ENCODE data around the gene TSPO. TPM values are rescaled to one million over a fixed set of nuclear protein-coding genes. Genes with fewer than 3 reads are reported as not detected.

TSPO gene
- 37.6 TPM for total RNA-seq

GRCh38 chr22:43151251-43152002 lies at the start of gene TSPO:
TSPO (plus strand) TSS chr22:43151559; CDS start chr22:43159239, 7,680 bp downstream.

DNA sequence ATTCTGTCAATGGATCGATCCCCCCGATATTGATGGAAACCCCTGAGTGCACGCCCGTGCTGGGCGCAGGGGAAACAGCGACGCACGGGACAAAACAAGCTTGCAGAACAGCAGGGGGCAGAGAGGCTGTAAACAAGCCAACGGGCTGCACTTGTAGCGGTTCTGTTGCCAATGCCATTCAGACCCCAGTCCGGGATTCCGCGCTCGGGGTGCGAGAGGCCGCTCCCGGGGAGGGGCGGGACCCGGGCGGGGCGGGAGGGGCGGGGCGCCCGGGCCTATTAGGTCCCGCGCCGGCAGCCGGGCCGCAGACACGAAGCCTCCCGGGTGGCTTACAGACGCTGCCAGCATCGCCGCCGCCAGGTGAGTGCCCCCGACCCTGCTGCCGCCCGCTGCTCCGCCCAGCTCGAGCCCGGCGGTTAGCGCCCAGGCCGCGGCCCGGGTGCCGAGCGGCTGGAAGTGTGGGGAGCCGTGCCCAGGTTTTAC lies 40.9 kb upstream of the TSPO start, which contains the start of gene BIK:
TSS of gene BIK (plus strand) at position 307 of the 483 bp plus-strand sequence. CDS start 13,273 bp downstream, outside the sequence.

GRCh38 chr22:43142880-43143562 lies 8.3 kb upstream of the TSPO start, which contains the start of gene MCAT:
MCAT (minus strand) TSS chr22:43143398; CDS start chr22:43143348, 50 bp downstream.

DNA sequence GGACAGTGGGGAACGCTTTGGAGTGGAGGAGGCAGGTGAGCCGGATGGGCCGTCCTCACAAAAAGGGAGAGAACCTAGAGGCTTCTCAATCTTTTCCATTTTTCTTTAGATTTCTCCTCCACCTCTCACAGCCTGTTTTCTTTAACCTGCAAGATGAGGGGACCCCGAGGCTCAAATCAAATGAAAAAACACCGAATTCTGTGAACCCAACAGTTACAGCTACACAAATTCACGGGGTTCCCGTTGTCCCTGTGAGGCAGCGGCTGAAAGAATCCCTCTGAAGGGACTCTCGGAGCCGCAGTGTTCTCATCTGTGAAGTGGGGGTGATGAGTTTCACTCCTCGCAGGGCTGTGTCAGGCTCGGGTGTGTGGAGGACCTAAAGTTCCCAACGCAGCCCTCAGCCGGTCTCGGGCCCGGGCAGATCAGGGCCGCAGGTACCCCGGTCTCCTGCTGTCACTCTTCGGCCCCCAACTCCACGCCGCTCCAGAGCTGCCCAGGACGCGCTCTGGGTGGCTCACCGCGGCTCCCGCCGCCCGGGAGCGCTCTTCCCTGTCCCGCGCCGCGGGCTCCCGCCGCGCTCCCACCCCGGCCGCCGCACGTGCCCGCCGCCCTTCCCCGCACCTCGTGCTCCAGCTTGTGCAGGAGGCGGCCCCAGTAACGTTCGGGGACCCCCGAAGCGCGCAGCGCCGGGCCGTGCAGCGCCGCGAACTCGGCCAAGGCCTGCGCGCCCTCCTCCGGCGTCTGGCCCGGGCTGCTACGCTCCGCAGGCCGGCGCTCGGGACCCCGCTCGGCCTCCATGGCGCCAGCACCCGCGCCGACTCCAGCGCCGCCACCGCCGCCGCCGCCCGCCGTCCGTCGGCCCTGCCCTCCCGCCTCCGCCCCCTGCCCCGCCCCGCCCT lies 35.2 kb downstream of the TSPO start, which contains the start of gene TTLL12:
TSS of gene TTLL12 (minus strand) at position 863 of the 899 bp plus-strand sequence. CDS start at position 798, 65 bp downstream.

Other genes starting within 250 kb of the TSPO start
- 27.9 TPM for gene PACSIN2, start 136.4 kb upstream of the TSPO start, total RNA-seq
- 49.5 TPM for gene TTLL1, start 62.2 kb upstream of the TSPO start, total RNA-seq
- gene BIK, start 40.8 kb upstream of the TSPO start, total RNA-seq: not detected
- 26.9 TPM for gene MCAT, start 8.2 kb upstream of the TSPO start, total RNA-seq
- gene TTLL12, start 35.6 kb downstream of the TSPO start, total RNA-seq: 36.6 TPM
- 59.8 TPM for gene SCUBE1, start 191.8 kb downstream of the TSPO start, total RNA-seq

Measured in parietal lobe (tissue), 1 donor.